SK-N-SH (cell line): Measurements from ENCODE around the gene ING5. TPM values are rescaled to one million over a fixed set of nuclear protein-coding genes. Genes with fewer than 3 reads are reported as not detected.
A peak's percentile ranks its signal among the peaks of the same experiment; 100 is the strongest.

Source experiments
- CTCF ChIA-PET: fragments of 300-600, 350-600 bp; formaldehyde crosslinking; extraction: SDS; loops from one replicate; lab custom pipeline; 2021; lab: Yijun Ruan, JAX
- POLR2A ChIA-PET: fragments of 350-600 bp; sonication (Branson Sonifier 250); formaldehyde crosslinking; extraction: SDS; loops from one replicate; lab custom pipeline; 2020; ENCODE audit warnings: antibody characterized with exemption, inconsistent platforms; lab: Yijun Ruan, JAX
- DNase-seq: peaks from one replicate; pipeline ENCODE4 v3.0.0; 2012
- H2AFZ ChIP-seq: fragments of 200-600 bp; sonication (generic); 2 replicates; pipeline ENCODE4 v1.8.1; 2016; ENCODE audit warnings: antibody characterized with exemption, mild to moderate bottlenecking, low read depth
- H3F3A ChIP-seq: fragments of 200-600 bp; sonication (generic); replicated peaks from 2 replicates; pipeline ENCODE3; 2016; ENCODE audit warnings: antibody characterized with exemption, mild to moderate bottlenecking; ENCODE audit not compliant: insufficient read depth
- H3K27ac ChIP-seq, 2 experiments: fragments of 200-500 bp in 1 of 2; fragments of 200-600 bp in 1 of 2; sonication (Bioruptor generic) in 1 of 2; sonication (generic), shearing (Covaris generic) in 1 of 2; 2 replicates each; pipeline versions ENCODE4 v1.5.1 to v1.6.1; 2014 to 2016; ENCODE audit warnings: low read depth in 2 of 2, inconsistent platforms in 1 of 2, low read length in 1 of 2, mild to moderate bottlenecking in 1 of 2, mixed read lengths in 1 of 2
- H3K27me3 ChIP-seq: fragments of 200-600 bp; sonication (generic), shearing (Covaris generic); 2 replicates; pipeline ENCODE4 v1.6.1; 2016; ENCODE audit warnings: mixed run types; ENCODE audit not compliant: insufficient read depth
- H3K36me3 ChIP-seq, 2 experiments: fragments of 200-500 bp in 1 of 2; fragments of 200-600 bp in 1 of 2; sonication (Bioruptor generic) in 1 of 2; sonication (generic) in 1 of 2; replicated peaks in 1 of 2; 2 replicates each; pipeline versions ENCODE3 to v1.5.1; 2014 to 2016; ENCODE audit warnings: low read length in 1 of 2, mild to moderate bottlenecking in 1 of 2; ENCODE audit not compliant: insufficient read depth in 2 of 2, control insufficient read depth in 1 of 2
- H3K4me1 ChIP-seq, 2 experiments: fragments of 200-500 bp in 1 of 2; fragments of 200-600 bp in 1 of 2; sonication (Bioruptor generic) in 1 of 2; sonication (generic), shearing (Covaris generic) in 1 of 2; 2 replicates each; pipeline versions ENCODE4 v1.5.1 to v1.6.1; 2014 to 2016; ENCODE audit warnings: low read depth in 1 of 2, low read length in 1 of 2, mixed run types in 1 of 2; ENCODE audit not compliant: insufficient read depth in 2 of 2, control insufficient read depth in 1 of 2
- H3K4me2 ChIP-seq: fragments of 200-600 bp; sonication (generic), shearing (Covaris generic); 2 replicates; pipeline ENCODE4 v1.6.1; 2017; ENCODE audit warnings: mixed run types
- H3K4me3 ChIP-seq, 2 experiments: fragments of 200-500 bp in 1 of 2; fragments of 200-600 bp in 1 of 2; sonication (Bioruptor generic) in 1 of 2; sonication (generic), shearing (Covaris generic) in 1 of 2; 2 replicates each; pipeline versions ENCODE4 v1.5.1 to v1.8.1; 2014 to 2016; ENCODE audit warnings: low read depth in 2 of 2, inconsistent platforms in 1 of 2, low read length in 1 of 2, mild to moderate bottlenecking in 1 of 2, mixed read lengths in 1 of 2, moderate library complexity in 1 of 2
- H3K79me2 ChIP-seq: fragments of 200-600 bp; sonication (generic); 2 replicates; pipeline ENCODE4 v1.8.1; 2017; ENCODE audit warnings: mild to moderate bottlenecking; ENCODE audit not compliant: insufficient read depth
- H3K9ac ChIP-seq: fragments of 200-600 bp; sonication (generic); 2 replicates; pipeline ENCODE4 v1.6.1; 2017; ENCODE audit warnings: mixed run types
- H3K9me2 ChIP-seq: fragments of 200-600 bp; sonication (generic); 2 replicates; pipeline ENCODE4 v1.6.1; 2017; ENCODE audit warnings: mixed run types
- H3K9me3 ChIP-seq: fragments of 200-600 bp; sonication (generic); 2 replicates; pipeline ENCODE4 v1.6.1; 2017; ENCODE audit warnings: mixed run types, mild to moderate bottlenecking, moderate library complexity
- H4K20me1 ChIP-seq: fragments of 200-600 bp; sonication (generic); 2 replicates; pipeline ENCODE4 v1.6.1; 2017; ENCODE audit warnings: mild to moderate bottlenecking, mixed run types; ENCODE audit not compliant: insufficient read depth
- CHD2 ChIP-seq: fragments of 150-350 bp; IDR thresholded peaks from 2 replicates; pipeline ENCODE4 v1.6.1; 2018; ENCODE audit warnings: low read length; ENCODE audit not compliant: partially characterized antibody
- EP300 ChIP-seq, 2 experiments: IDR thresholded peaks; 2 replicates each; pipeline versions ENCODE4 v1.4.0 to v1.6.1; 2012; ENCODE audit warnings: borderline replicate concordance in 1 of 2, low read depth in 1 of 2, low read length in 1 of 2
- EZH2phosphoT487 ChIP-seq: fragments of 200-600 bp; sonication (generic); IDR thresholded peaks from 2 replicates; pipeline ENCODE4 v1.6.1; 2017; ENCODE audit warnings: low read depth, mixed run types, mild to moderate bottlenecking, antibody characterized with exemption, moderate library complexity, borderline replicate concordance
- FOSL2 ChIP-seq: IDR thresholded peaks from 2 replicates; pipeline ENCODE4 v1.4.0; 2012; ENCODE audit warnings: low read depth, mild to moderate bottlenecking, moderate library complexity, borderline replicate concordance
- GATA2 ChIP-seq: sonication (generic); formaldehyde crosslinking; IDR thresholded peaks from 2 replicates; pipeline ENCODE4 v1.5.0; 2020; ENCODE audit warnings: mild to moderate bottlenecking, missing genetic modification reagents
- NFIC ChIP-seq: IDR thresholded peaks from 2 replicates; pipeline ENCODE4 v1.4.0; 2012; ENCODE audit warnings: borderline replicate concordance
- RAD21 ChIP-seq: IDR thresholded peaks from 2 replicates; pipeline ENCODE4 v1.6.1; 2012; ENCODE audit warnings: mild to moderate bottlenecking, low read length
- RFX5 ChIP-seq: IDR thresholded peaks from 2 replicates; pipeline ENCODE4 v1.6.1; 2012; ENCODE audit warnings: mild to moderate bottlenecking, improper control_type of control experiment, low read length
- RXRA ChIP-seq: IDR thresholded peaks from 2 replicates; pipeline ENCODE4 v1.4.0; 2012; ENCODE audit warnings: low read depth, mild to moderate bottlenecking, borderline replicate concordance
- SIN3A ChIP-seq: IDR thresholded peaks from 2 replicates; pipeline ENCODE4 v1.6.1; 2012; ENCODE audit warnings: low read depth, mild to moderate bottlenecking, low read length, moderate library complexity, borderline replicate concordance
- SMC3 ChIP-seq: IDR thresholded peaks from 2 replicates; pipeline ENCODE4 v1.6.1; 2012; ENCODE audit warnings: low read depth, low read length, improper control_type of control experiment
- TAF1 ChIP-seq: IDR thresholded peaks from 2 replicates; pipeline ENCODE4 v1.6.1; 2012; ENCODE audit warnings: low read depth, mild to moderate bottlenecking, low read length, moderate library complexity, borderline replicate concordance
- WGBS: methylation state at CpG from one replicate; pipeline ENCODE4 v1.1.6; 2017; ENCODE audit warnings: low lambda C conversion rate; 5-methylcytosine and 5-hydroxymethylcytosine counted together
- polyA plus RNA-seq, 3 experiments: library from polyadenylated mRNA; depleted of rRNA; stranded (reverse); fragments of >200 nt; gene quantifications; 2 replicates each; pipeline ENCODE4 v1.2.3, GENCODE V29; 2012
- TF ChIP-seq, protein P1 (sequence below): IDR thresholded peaks from 2 replicates; pipeline ENCODE4 v1.6.1; 2012; ENCODE audit warnings: mild to moderate bottlenecking, low read depth, low read length, moderate library complexity
- TF ChIP-seq, protein P2 (sequence below): IDR thresholded peaks from 2 replicates; pipeline ENCODE4 v1.4.0; 2012; ENCODE audit warnings: low read depth, borderline replicate concordance

The ING5 gene
- polyA plus RNA-seq, 1 of the 3 experiments (the other 2 are of a cell fraction) = 56.3 TPM

DNA sequence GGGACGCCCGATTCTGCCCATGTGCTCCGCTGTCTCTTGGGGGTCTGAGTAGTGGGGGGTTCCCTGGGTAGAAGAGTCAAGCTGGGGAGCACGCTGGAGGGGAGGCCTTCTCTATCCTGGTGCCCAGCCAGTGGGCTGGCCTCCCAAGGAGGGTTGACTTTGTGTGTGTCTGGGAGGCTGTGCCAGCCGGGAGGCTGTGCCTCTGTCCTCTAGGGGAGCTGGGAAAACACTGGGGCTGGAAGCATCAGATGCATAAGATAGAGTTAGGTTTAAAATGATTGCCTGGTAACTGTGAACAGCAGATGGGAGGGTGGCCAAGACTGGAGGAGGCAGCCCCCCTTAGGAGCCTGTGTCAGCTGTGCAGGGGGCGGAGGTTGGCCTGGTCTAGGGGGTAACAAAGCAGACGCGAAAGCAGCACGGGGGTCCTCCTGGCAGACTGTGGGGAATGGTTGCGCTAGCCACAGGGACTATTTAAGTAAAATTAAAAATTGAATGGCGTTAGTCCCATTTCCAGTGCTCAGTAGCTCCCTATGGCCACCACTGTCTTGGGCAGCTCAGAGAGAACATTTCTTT, 1.3 kb downstream of the ING5 start:
- CTCF ChIA-PET = interaction anchor here (0.8 to 4.9 kb wide), 23 partner anchors 11 to 211 kb away, joined by 3 to 58 read pairs (median 4); partner anchors contain the start of gene D2HGDH
- peak overlapping the region; percentile 67 for H3K9ac ChIP-seq
- DNase-seq = peak; percentile 59

DNA sequence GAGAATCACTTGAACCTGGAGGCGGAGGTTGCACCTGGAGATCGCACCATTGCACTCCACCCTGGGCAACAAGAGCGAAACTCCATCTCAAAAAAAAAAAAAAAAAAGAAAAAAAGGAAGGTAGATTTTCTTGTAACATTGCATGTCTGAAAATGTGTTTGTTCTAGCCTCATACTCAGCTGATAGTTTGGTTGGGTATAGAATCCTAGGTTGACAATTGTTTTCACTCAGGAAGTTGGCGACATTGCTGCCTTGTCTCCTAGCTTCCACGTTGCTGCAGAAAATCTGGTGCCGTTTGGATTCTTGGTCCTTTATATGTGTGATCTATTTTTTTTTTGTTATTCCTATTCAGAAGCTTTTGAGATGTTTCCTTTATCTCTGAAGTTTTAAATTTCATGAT, 4.7 kb downstream of the ING5 start:
- H3K4me1 ChIP-seq = peaks cover 0 to 11% of the 10 kb centered on the region in 2 experiments; a peak in 1 of 4 replicates
- no peaks in the 10 kb centered on the region for H3F3A ChIP-seq
- peaks cover 22% of the 10 kb centered on the region; the same call in 1 of the 2 replicates for H3K79me2 ChIP-seq
- WGBS = over 99% methylated on average over 6 of the region's 6 CpGs
- DNase-seq = no peak
- H3K36me3 ChIP-seq = peaks cover 31 to 52% of the 10 kb centered on the region in 2 experiments
- no peak overlapping the region for H3K9ac ChIP-seq
- H3K9me2 ChIP-seq = no peaks in the 10 kb centered on the region
- no peak overlapping the region for H3K4me2 ChIP-seq
- no peaks in the 10 kb centered on the region for H3K9me3 ChIP-seq
- no peak overlapping the region for H2AFZ ChIP-seq
- POLR2A ChIA-PET = no interaction called here
- H3K27ac ChIP-seq = no peak overlapping the region
- no peak for TF ChIP-seq GATA2 (CRISPR knock-in tag)
- TF ChIP-seq RXRA = no peak
- no peak for TF ChIP-seq FOSL2
- no peak for TF ChIP-seq SIN3A
- TF ChIP-seq, all 33 proteins: peak for 0
- CTCF ChIA-PET = interaction anchor here (1.2 to 1.4 kb wide), 3 partner anchors 19 to 172 kb away, joined by 4 to 5 read pairs (median 4); no protein-coding TSS in a partner anchor
- Histone ChIP-seq H3K4me3 (no peak overlapping the region), H3K27me3 (no peaks in the 10 kb centered on the region), H4K20me1 (peaks cover 8% of the 10 kb centered on the region; the same call in 1 of the 2 replicates)

More for the DNA sequence above, 1.3 kb downstream of the ING5 start:
- peaks cover 5% of the 10 kb centered on the region for H3F3A ChIP-seq
- H3K9me2 ChIP-seq = no peaks in the 10 kb centered on the region
- H3K9me3 ChIP-seq = no peaks in the 10 kb centered on the region
- 38% methylated on average over 10 of the region's 11 CpGs for WGBS
- 0 out of 2 replicates have a peak overlapping the region, but pooled peaks have one; percentile 74 for H2AFZ ChIP-seq
- H3K4me2 ChIP-seq = peak overlapping the region; percentile 100
- peaks cover 26% of the 10 kb centered on the region; the same call in 1 of the 2 replicates for H3K79me2 ChIP-seq
- peaks cover 8% of the 10 kb centered on the region; the same call in 1 of the 2 replicates for H4K20me1 ChIP-seq
- POLR2A ChIA-PET = interaction anchor here (0.7 to 2.8 kb wide), 5 partner anchors 32 to 347 kb away, joined by 3 to 14 read pairs (median 4); partner anchors contain the start of genes D2HGDH and FARP2
- peak overlapping the region; percentile 63 to 88 for H3K4me3 ChIP-seq
- peak overlapping the region; percentile 54 to 66; a peak in 3 of 4 replicates for H3K27ac ChIP-seq
- peaks cover 0 to 11% of the 10 kb centered on the region in 2 experiments; a peak in 1 of 4 replicates for H3K4me1 ChIP-seq
- TF ChIP-seq RAD21 = 0 out of 2 replicates have a peak, but pooled peaks have one; percentile 10
- TF ChIP-seq CHD2 = no peak
- TF ChIP-seq EP300 (IDR thresholded peaks at IDR 0.05; ENCODE audit: borderline replicate concordance in 1 of 2, low read depth in 1 of 2, low read length in 1 of 2) = 0 out of 4 replicates have a peak, but pooled peaks of 1 of the 2 experiments have one; percentile 4
- H3K27me3 ChIP-seq = no peaks in the 10 kb centered on the region
- H3K36me3 ChIP-seq = peaks cover 17 to 34% of the 10 kb centered on the region in 2 experiments

DNA sequence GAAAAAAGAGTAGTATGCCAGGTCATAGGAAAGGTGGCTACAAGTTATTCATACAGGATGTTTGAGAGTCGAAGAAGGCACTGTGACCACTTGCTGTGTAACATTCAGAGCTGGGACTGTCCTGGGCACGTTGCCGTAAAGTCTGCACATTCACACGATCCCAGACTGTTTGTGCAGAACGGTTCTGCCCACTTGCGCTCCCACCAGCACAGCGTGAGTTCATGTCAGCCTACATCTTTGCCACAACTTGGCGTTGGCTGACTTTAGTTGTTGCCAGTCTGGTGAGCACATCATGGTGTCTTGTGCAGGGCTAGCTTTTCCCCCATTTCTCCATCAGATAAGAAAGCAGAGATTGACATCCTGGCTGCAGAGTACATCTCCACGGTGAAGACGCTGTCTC, 7.0 kb downstream of the ING5 start:
- POLR2A ChIA-PET = interaction anchor here (0.7 kb wide), 1 partner anchor 26 kb away, joined by 4 read pairs; the partner anchor contains the start of gene D2HGDH
- TF ChIP-seq RFX5 (no peak), EZH2phosphoT487 (no peak), TAF1 (no peak), CHD2 (no peak), SIN3A (no peak), GATA2 (CRISPR knock-in tag) (no peak), NFIC (no peak), SMC3 (no peak)
- TF ChIP-seq, protein P1, sequence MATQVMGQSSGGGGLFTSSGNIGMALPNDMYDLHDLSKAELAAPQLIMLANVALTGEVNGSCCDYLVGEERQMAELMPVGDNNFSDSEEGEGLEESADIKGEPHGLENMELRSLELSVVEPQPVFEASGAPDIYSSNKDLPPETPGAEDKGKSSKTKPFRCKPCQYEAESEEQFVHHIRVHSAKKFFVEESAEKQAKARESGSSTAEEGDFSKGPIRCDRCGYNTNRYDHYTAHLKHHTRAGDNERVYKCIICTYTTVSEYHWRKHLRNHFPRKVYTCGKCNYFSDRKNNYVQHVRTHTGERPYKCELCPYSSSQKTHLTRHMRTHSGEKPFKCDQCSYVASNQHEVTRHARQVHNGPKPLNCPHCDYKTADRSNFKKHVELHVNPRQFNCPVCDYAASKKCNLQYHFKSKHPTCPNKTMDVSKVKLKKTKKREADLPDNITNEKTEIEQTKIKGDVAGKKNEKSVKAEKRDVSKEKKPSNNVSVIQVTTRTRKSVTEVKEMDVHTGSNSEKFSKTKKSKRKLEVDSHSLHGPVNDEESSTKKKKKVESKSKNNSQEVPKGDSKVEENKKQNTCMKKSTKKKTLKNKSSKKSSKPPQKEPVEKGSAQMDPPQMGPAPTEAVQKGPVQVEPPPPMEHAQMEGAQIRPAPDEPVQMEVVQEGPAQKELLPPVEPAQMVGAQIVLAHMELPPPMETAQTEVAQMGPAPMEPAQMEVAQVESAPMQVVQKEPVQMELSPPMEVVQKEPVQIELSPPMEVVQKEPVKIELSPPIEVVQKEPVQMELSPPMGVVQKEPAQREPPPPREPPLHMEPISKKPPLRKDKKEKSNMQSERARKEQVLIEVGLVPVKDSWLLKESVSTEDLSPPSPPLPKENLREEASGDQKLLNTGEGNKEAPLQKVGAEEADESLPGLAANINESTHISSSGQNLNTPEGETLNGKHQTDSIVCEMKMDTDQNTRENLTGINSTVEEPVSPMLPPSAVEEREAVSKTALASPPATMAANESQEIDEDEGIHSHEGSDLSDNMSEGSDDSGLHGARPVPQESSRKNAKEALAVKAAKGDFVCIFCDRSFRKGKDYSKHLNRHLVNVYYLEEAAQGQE = no peak
- TF ChIP-seq, protein P2, sequence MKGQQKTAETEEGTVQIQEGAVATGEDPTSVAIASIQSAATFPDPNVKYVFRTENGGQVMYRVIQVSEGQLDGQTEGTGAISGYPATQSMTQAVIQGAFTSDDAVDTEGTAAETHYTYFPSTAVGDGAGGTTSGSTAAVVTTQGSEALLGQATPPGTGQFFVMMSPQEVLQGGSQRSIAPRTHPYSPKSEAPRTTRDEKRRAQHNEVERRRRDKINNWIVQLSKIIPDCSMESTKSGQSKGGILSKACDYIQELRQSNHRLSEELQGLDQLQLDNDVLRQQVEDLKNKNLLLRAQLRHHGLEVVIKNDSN = no peak

More for the DNA sequence above, 7.0 kb downstream of the ING5 start:
- CTCF ChIA-PET = interaction anchor here (1.0 kb wide), 1 partner anchor 125 kb away, joined by 3 read pairs; no protein-coding TSS in a partner anchor
- no peak for DNase-seq
- Histone ChIP-seq H3K4me1 (peaks cover 0 to under 1% of the 10 kb centered on the region in 2 experiments; a peak in 1 of 4 replicates), H3K4me2 (no peak overlapping the region), H3K9ac (no peak overlapping the region), H2AFZ (no peak overlapping the region), H3K4me3 (no peak overlapping the region), H3K9me3 (0 out of 2 replicates have a peak, but pooled peaks cover under 1% of the 10 kb centered on the region), H3K36me3 (peaks cover 44 to 73% of the 10 kb centered on the region in 2 experiments), H3K79me2 (peaks cover 8% of the 10 kb centered on the region; the same call in 1 of the 2 replicates), H3K27me3 (no peaks in the 10 kb centered on the region), H3F3A (no peaks in the 10 kb centered on the region), H4K20me1 (no peaks in the 10 kb centered on the region; the same call in 1 of the 2 replicates), H3K27ac (no peak overlapping the region), H3K9me2 (no peaks in the 10 kb centered on the region)
- WGBS = 80% methylated on average over 10 of the region's 10 CpGs
